ENCODE results near the gene CLDN11.

Gene CLDN11

DNA sequence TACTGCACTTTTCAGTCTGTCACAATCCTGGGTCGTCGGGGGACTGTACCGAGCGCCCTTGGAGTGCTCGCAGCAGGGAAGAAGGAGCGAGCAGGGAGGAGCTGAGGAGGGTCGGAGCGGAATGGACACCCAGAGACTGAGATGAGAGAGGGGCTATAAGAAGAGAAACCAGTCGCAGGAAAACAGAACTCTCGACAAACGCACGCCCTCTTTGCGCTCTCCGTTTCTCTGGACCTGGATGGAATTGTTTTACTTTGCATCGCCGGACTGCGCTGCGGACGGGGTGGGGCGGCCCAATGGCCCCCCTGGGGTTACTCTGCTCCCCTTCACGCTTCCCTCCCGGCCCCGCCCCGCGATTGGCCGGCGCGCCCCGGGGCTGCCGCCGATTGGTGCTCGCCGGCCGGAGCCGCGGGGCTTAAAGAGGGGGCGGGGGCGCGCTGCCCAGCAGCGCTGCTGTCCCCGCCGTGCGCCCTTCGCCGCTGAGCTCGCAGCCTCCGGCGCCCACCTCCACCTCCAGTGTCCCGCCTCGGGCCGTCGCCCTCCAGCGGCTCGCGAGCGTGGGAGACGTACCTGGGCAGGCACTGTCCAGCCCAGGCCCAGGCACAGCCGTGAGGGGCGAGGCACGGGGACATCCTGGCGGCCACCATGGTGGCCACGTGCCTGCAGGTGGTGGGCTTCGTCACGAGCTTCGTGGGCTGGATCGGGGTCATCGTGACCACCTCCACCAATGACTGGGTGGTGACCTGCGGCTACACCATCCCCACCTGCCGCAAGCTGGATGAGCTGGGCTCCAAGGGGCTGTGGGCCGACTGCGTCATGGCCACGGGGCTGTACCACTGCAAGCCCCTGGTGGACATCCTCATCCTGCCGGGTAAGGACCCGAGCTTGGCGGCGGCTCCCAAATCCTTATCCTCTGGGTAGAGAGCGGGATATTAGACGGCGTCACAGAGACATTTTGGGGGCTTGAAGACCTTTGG lies at the start of gene CLDN11:
TSS of gene CLDN11 (plus strand) at position 447 of the 977 bp plus-strand sequence. CDS start at position 646, 199 bp downstream.
- peak within 1 kb of the TSS; percentile 80 for H3K4me3 Mint-ChIP-seq
- TF ChIP-seq, protein P1, sequence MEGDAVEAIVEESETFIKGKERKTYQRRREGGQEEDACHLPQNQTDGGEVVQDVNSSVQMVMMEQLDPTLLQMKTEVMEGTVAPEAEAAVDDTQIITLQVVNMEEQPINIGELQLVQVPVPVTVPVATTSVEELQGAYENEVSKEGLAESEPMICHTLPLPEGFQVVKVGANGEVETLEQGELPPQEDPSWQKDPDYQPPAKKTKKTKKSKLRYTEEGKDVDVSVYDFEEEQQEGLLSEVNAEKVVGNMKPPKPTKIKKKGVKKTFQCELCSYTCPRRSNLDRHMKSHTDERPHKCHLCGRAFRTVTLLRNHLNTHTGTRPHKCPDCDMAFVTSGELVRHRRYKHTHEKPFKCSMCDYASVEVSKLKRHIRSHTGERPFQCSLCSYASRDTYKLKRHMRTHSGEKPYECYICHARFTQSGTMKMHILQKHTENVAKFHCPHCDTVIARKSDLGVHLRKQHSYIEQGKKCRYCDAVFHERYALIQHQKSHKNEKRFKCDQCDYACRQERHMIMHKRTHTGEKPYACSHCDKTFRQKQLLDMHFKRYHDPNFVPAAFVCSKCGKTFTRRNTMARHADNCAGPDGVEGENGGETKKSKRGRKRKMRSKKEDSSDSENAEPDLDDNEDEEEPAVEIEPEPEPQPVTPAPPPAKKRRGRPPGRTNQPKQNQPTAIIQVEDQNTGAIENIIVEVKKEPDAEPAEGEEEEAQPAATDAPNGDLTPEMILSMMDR (IDR thresholded peaks at IDR 0.05): no peak
- H3K27me3 Mint-ChIP-seq (ENCODE audit: low read depth, poor library complexity): peaks cover 8% of the 10 kb centered on the region
- peaks cover 37% of the 10 kb centered on the region for H3K4me1 Mint-ChIP-seq
- no peaks in the 10 kb centered on the region for H3K36me3 Mint-ChIP-seq (ENCODE audit: low read depth)
- DNase-seq: peak; percentile 70
- H3K27ac Mint-ChIP-seq: no peak within 1 kb of the TSS
- peaks cover 9% of the 10 kb centered on the region for H3K9me3 Mint-ChIP-seq

DNA sequence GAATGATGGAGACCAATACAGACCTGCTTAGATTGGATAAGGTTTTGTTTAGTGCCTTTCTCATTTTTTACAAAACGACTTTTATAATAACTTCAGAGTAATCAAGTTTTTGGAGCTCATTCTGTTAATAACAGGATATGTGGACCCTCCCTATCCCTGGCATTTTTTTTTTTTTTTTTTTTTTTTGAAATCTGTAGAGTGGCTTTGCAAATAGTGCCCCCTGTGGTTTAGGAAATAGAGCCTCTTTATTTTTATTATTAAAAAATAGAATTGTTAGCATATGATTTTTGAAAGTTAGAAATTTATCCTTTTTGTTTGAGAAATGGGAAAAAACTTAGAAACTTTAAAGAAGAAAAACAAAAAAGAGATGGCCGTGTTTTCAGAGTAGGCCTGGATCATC lies 49.7 kb upstream of the CLDN11 start:
- H3K27me3 Mint-ChIP-seq (ENCODE audit: low read depth, poor library complexity): no peaks in the 10 kb centered on the region
- peaks cover 28% of the 10 kb centered on the region for H3K9me3 Mint-ChIP-seq
- peaks cover 83% of the 10 kb centered on the region for H3K36me3 Mint-ChIP-seq (ENCODE audit: low read depth)
- no peak overlapping the region for H3K4me3 Mint-ChIP-seq
- TF ChIP-seq, protein P1 (IDR thresholded peaks at IDR 0.05): no peak
- H3K27ac Mint-ChIP-seq: no peak overlapping the region
- H3K4me1 Mint-ChIP-seq: peaks cover 19% of the 10 kb centered on the region
- no peak for DNase-seq

DNA sequence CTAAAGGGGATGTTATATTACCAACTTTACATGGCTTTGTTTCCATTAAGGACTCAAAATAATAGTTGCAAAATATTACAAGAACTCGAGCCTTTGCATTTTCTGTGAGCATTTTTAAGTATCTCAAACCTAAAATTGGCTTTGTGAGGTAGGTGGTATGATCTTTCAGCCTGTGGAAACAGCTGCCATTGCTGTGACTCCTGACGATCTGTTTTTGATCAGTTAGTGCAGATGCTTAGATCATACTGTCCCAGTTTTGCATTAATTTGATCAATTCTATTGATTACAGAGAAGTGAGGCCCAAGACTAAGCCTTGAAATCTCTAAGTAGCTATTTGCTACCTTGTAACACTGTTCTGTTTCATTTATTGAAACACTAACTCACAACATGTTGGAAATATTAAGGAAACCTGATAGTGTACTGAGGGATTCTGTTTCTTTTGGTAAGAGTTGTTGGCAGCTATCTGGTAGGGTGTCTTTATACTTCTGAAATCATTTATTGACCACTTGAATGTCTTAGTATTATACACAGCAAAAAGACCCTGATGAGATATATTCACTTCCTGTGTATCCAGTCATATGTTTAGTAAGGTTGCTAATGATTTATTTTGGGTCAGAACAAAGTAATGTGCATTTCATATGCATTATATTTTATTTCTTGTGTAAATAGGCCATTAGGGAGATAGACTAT lies 46.3 kb upstream of the CLDN11 start:
- H3K4me3 Mint-ChIP-seq: no peak overlapping the region
- no peak for DNase-seq
- peak overlapping the region; percentile 36 for H3K27ac Mint-ChIP-seq
- peaks cover 60% of the 10 kb centered on the region for H3K36me3 Mint-ChIP-seq (ENCODE audit: low read depth)
- peaks cover 18% of the 10 kb centered on the region for H3K4me1 Mint-ChIP-seq
- TF ChIP-seq, protein P1 (IDR thresholded peaks at IDR 0.05): no peak
- H3K27me3 Mint-ChIP-seq (ENCODE audit: low read depth, poor library complexity): no peaks in the 10 kb centered on the region
- H3K9me3 Mint-ChIP-seq: peaks cover 10% of the 10 kb centered on the region

DNA sequence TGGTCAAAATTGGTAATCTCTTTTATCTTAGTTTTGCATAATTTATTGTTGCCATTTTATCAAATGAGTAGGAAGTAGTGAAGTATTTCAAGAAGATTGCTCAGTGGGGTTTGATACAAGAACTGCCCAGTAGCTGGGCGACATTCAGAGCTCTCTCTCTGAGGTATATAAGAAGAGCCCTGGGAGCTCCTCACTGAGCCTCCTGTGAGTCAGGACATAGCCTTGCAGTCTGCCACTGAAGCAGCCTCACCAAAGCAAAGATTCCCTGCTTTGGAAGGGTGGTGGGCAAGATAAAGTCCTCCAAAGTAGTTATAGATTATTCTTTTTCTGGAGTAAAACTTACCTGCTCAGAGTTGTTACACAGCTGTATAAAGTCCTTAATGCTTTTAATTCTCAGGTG lies 35.1 kb upstream of the CLDN11 start:
- peak overlapping the region; percentile 57 for H3K27ac Mint-ChIP-seq

DNA sequence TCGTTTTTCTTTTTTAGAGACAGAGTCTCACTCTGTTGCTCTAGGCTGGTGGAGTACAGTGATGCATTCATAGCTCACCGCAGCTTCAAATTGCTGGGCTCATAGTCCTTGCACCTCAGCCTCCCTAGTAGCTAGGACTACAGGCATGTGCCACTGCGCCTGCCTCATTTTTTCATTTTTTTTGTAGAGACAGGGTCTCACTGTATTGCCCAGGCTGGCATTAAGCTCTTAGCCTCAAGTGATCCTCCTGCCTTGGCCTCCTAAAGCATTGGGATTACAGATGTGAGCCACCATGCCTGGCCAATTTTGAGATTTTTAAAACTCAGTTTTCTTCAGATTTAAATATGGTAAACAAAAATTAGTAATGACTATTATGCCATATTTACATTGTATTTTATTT lies 32.2 kb upstream of the CLDN11 start:
- H3K27me3 Mint-ChIP-seq (ENCODE audit: low read depth, poor library complexity): no peaks in the 10 kb centered on the region
- peaks cover 83% of the 10 kb centered on the region for H3K36me3 Mint-ChIP-seq (ENCODE audit: low read depth)
- no peak overlapping the region for H3K27ac Mint-ChIP-seq
- H3K4me1 Mint-ChIP-seq: peaks cover 7% of the 10 kb centered on the region
- H3K9me3 Mint-ChIP-seq: peaks cover 20% of the 10 kb centered on the region
- TF ChIP-seq, protein P1 (IDR thresholded peaks at IDR 0.05): no peak
- no peak for DNase-seq
- no peak overlapping the region for H3K4me3 Mint-ChIP-seq

More for the DNA sequence above, 35.1 kb upstream of the CLDN11 start:
- no peak overlapping the region for H3K4me3 Mint-ChIP-seq
- peaks cover 17% of the 10 kb centered on the region for H3K9me3 Mint-ChIP-seq
- H3K4me1 Mint-ChIP-seq: peaks cover 5% of the 10 kb centered on the region
- no peak for DNase-seq
- H3K36me3 Mint-ChIP-seq (ENCODE audit: low read depth): peaks cover 77% of the 10 kb centered on the region
- no peaks in the 10 kb centered on the region for H3K27me3 Mint-ChIP-seq (ENCODE audit: low read depth, poor library complexity)
- TF ChIP-seq, protein P1 (IDR thresholded peaks at IDR 0.05): no peak
